ENCODE measurements around the gene DCLK1.
A peak's percentile ranks its signal among the peaks of the same experiment; 100 is the strongest.

DCLK1 gene

GRCh38 chr13:35784286-35784951 lies 346.8 kb downstream of the DCLK1 start:
- no peak for DNase-seq (ENCODE audit: low read depth in 2 of 2)
- no peak overlapping the region for H3K4me3 ChIP-seq (replicated peaks in 1 of 2; ENCODE audit: low read depth in 2 of 2, low read length in 2 of 2)
- no peak for TF ChIP-seq CTCF (IDR thresholded peaks at IDR 0.05; ENCODE audit: low read depth, low read length)

GRCh38 chr13:35782793-35783192 lies 348.4 kb downstream of the DCLK1 start:
- DNase-seq (ENCODE audit: low read depth in 2 of 2), result no peak
- H3K4me3 ChIP-seq (replicated peaks in 1 of 2; ENCODE audit: low read depth in 2 of 2, low read length in 2 of 2), result no peak overlapping the region
- TF ChIP-seq CTCF (IDR thresholded peaks at IDR 0.05; ENCODE audit: low read depth, low read length), result no peak

DNA sequence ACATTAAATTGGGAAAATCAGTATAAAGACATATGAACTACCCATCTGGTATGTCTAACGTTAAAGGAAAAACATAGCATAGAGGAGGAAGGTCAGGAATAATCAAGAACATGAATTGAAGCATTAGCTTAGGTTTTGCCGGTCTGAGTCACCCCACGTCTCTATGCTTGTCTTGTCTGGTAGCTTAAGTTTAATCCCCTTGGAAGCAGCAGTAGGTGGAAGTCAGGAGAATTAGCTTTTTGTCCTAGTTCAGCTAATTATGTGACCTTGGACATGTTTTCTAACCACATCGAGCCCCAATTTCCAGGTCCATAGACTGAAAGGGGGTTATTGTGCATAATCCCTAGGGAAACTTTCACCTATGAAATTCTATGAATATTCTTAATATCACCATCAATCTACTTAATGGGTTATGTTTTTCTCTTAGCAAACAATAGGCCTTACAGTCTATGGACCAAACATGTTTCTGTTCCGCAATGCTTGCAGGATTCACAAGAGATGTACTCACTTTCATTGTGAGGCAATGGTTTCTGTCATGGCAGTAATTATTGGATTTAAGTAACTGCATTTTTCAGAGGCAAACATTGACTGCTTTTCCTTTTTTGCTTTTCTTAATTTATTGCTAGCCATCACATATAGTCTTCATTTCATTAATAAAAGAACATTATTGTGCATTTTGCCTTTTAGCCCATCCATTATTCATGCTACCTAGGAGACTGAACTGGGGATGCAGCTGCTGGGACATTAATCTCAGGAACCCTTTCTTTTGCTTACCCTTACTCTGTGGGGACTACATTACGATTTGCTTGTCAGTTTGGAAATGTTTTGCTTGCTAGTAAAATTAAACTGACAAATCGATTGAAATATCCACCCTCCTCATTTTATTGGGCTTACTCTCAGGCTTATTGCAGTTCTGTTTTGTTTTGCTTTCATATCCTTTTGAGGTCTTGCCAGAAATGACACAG lies 349.9 kb downstream of the DCLK1 start:
- H3K4me3 ChIP-seq (replicated peaks in 1 of 2; ENCODE audit: low read depth in 2 of 2, low read length in 2 of 2), result no peak overlapping the region
- no peak for DNase-seq (ENCODE audit: low read depth in 2 of 2)
- no peak for TF ChIP-seq CTCF (IDR thresholded peaks at IDR 0.05; ENCODE audit: low read depth, low read length)

- no peak for DNase-seq (ENCODE audit: low read depth in 2 of 2)
- H3K4me3 ChIP-seq (replicated peaks in 1 of 2; ENCODE audit: low read depth in 2 of 2, low read length in 2 of 2), result no peak overlapping the region
- no peak for TF ChIP-seq CTCF (IDR thresholded peaks at IDR 0.05; ENCODE audit: low read depth, low read length)
Observed at GRCh38 chr13:35780613-35781012, 350.6 kb downstream of the DCLK1 start.

DNA sequence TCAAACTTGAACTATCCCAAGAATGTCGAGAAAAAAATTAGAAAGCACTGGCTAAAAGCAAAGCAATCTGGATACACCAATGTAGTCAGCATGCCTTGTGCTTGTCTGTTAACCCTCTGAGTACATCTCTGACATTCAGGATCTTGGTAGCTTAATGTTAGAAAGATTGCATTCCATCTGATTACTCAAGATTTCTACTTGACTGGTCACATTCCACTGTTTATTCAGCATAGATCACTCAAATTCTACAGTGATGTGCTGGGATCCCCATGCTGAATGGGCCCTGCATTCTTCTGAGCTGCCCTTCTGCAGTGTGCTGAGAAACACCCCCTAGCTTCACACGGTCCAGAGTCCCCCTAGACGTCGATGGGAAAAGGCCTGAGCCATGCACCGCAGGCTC lies 359.3 kb downstream of the DCLK1 start:
- no peak for TF ChIP-seq CTCF (IDR thresholded peaks at IDR 0.05; ENCODE audit: low read depth, low read length)
- no peak overlapping the region for H3K4me3 ChIP-seq (replicated peaks in 1 of 2; ENCODE audit: low read depth in 2 of 2, low read length in 2 of 2)
- peak; percentile 45 to 76 for DNase-seq (ENCODE audit: low read depth in 2 of 2)

GRCh38 chr13:35770756-35771297 lies 360.4 kb downstream of the DCLK1 start:
- no peak for TF ChIP-seq CTCF (IDR thresholded peaks at IDR 0.05; ENCODE audit: low read depth, low read length)
- no peak overlapping the region for H3K4me3 ChIP-seq (replicated peaks in 1 of 2; ENCODE audit: low read depth in 2 of 2, low read length in 2 of 2)
- no peak for DNase-seq (ENCODE audit: low read depth in 2 of 2)
